PC-9 (cell line): ENCODE measurements around the gene RTP5. TPM values are rescaled to one million over a fixed set of nuclear protein-coding genes. Genes with fewer than 3 reads are reported as not detected.

Source experiments
- BruUV-seq: library from RNA; stranded (reverse); fragments of 400-500 nt; replicated peaks from 2 replicates; lab custom pipeline; 2021; lab: Mats Ljungman, UMichigan
- CTCF ChIA-PET: fragments of 300-600 bp; sonication (Branson Sonifier 250); formaldehyde crosslinking; loops from one replicate; lab custom pipeline; 2022; ENCODE audit warnings: antibody characterized with exemption; lab: Charles Lee
- POLR2A ChIA-PET: fragments of 300-600 bp; sonication (Branson Sonifier 250); formaldehyde crosslinking; loops from one replicate; lab custom pipeline; 2022; ENCODE audit warnings: antibody characterized with exemption; ENCODE audit not compliant: unreplicated experiment; lab: Charles Lee
- DNase-seq, 2 experiments: peaks; one replicate each; pipeline versions ENCODE4 v3.0.0 to v3.0.0-alpha.2; 2015 to 2022; ENCODE audit warnings: mixed read lengths in 1 of 2
- H2AFZ ChIP-seq: fragments of 200-600 bp; sonication (generic); 2 replicates; pipeline ENCODE4 v1.8.1; 2017; ENCODE audit warnings: antibody characterized with exemption
- H3F3A ChIP-seq: fragments of 200-600 bp; sonication (generic); 2 replicates; pipeline ENCODE4 v1.8.1; 2017; ENCODE audit warnings: antibody characterized with exemption, mild to moderate bottlenecking, low read depth; ENCODE audit not compliant: insufficient read depth
- H3K27ac ChIP-seq: fragments of 200-600 bp; sonication (generic); 2 replicates; pipeline ENCODE4 v1.6.1; 2016; ENCODE audit warnings: mixed run types
- H3K27me3 ChIP-seq: fragments of 200-600 bp; sonication (generic); 2 replicates; pipeline ENCODE4 v1.6.1; 2016; ENCODE audit warnings: low read depth, mixed run types; ENCODE audit not compliant: insufficient read depth
- H3K36me3 ChIP-seq: fragments of 200-600 bp; sonication (generic); 2 replicates; pipeline ENCODE4 v1.6.1; 2016; ENCODE audit warnings: low read depth, mixed run types
- H3K4me1 ChIP-seq: fragments of 200-600 bp; sonication (generic); replicated peaks from 2 replicates; pipeline ENCODE4 v1.6.1; 2016; ENCODE audit warnings: mixed run types; ENCODE audit not compliant: insufficient read depth
- H3K4me2 ChIP-seq: fragments of 200-600 bp; sonication (generic); 2 replicates; pipeline ENCODE4 v1.6.1; 2017; ENCODE audit warnings: mixed run types
- H3K4me3 ChIP-seq: fragments of 200-600 bp; sonication (generic); 2 replicates; pipeline ENCODE4 v1.6.1; 2016; ENCODE audit warnings: mixed run types
- H3K79me2 ChIP-seq: fragments of 200-600 bp; sonication (generic); 2 replicates; pipeline ENCODE4 v1.6.1; 2017; ENCODE audit warnings: low read depth, mixed run types
- H3K9me2 ChIP-seq: fragments of 200-600 bp; sonication (generic); 2 replicates; pipeline ENCODE4 v1.8.1; 2017; ENCODE audit warnings: mild to moderate bottlenecking; ENCODE audit not compliant: insufficient read depth
- H3K9me3 ChIP-seq: fragments of 200-600 bp; sonication (generic); 2 replicates; pipeline ENCODE4 v1.8.1; 2016; ENCODE audit warnings: low read depth; ENCODE audit not compliant: insufficient read depth
- H4K20me1 ChIP-seq: fragments of 200-600 bp; sonication (generic); 2 replicates; pipeline ENCODE4 v1.8.1; 2017; ENCODE audit not compliant: insufficient read depth
- CTCF ChIP-seq: fragments of 200-600 bp; sonication (generic); conservative IDR thresholded peaks from 2 replicates; pipeline ENCODE4 v1.6.1; 2017; ENCODE audit warnings: mixed run types, antibody characterized with exemption, mild to moderate bottlenecking, moderate library complexity
- EZH2 ChIP-seq: fragments of 200-600 bp; sonication (generic); IDR thresholded peaks from 2 replicates; pipeline ENCODE4 v1.8.0; 2017; ENCODE audit warnings: antibody characterized with exemption, low read depth
- intact Hi-C: fragments of 100-400 bp; cut with micrococcal nuclease; formaldehyde crosslinking; loops from one replicate; pipeline ENCODE4 v1.10.0; 2022; ENCODE audit not compliant: unreplicated experiment
- total RNA-seq: library from RNA; stranded (reverse); gene quantifications from 2 replicates; pipeline ENCODE4 v1.2.3, GENCODE V29; 2021

RTP5 gene
- total RNA-seq, 1 experiment from 2014 or later, result not detected

GRCh38 chr2:241876528-241877196 lies 7.1 kb downstream of the RTP5 start:
- Histone ChIP-seq H3K9me3 (no peaks in the 10 kb centered on the region), H3F3A (peaks cover 8% of the 10 kb centered on the region; the same call in 1 of the 2 replicates), H3K27me3 (peaks cover 8% of the 10 kb centered on the region), H3K4me1 (no peaks in the 10 kb centered on the region), H3K36me3 (no peaks in the 10 kb centered on the region), H3K9me2 (no peaks in the 10 kb centered on the region), H3K4me2 (no peak overlapping the region), H3K27ac (no peak overlapping the region), H2AFZ (no peak overlapping the region), H4K20me1 (no peaks in the 10 kb centered on the region), H3K4me3 (no peak overlapping the region), H3K79me2 (no peaks in the 10 kb centered on the region)
- CTCF ChIA-PET, result interaction anchor here (0.6 to 0.9 kb wide), 3 partner anchors 163 to 193 kb away, joined by 3 to 4 read pairs (median 3); partner anchors contain the start of gene DTYMK
- POLR2A ChIA-PET, result no interaction called here
- no peak for DNase-seq
- intact Hi-C loops, result loop anchor here (5.0 to 10.0 kb wide), 2 partner anchors 142 to 1024 kb away; partner anchors contain the start of gene D2HGDH
- no TSS peak for BruUV-seq
- TF ChIP-seq EZH2 (no peak), CTCF (no peak)

- POLR2A ChIA-PET, result no interaction called here
- Histone ChIP-seq H3K4me1 (peaks cover 5% of the 10 kb centered on the region), H3K9me2 (no peaks in the 10 kb centered on the region), H4K20me1 (no peaks in the 10 kb centered on the region), H3F3A (peaks cover 12% of the 10 kb centered on the region; the same call in 1 of the 2 replicates), H3K4me3 (no peak overlapping the region), H3K79me2 (no peaks in the 10 kb centered on the region), H3K27ac (no peak overlapping the region), H2AFZ (no peak overlapping the region), H3K4me2 (no peak overlapping the region), H3K36me3 (no peaks in the 10 kb centered on the region), H3K27me3 (peaks cover 5% of the 10 kb centered on the region; the same call in 1 of the 2 replicates), H3K9me3 (no peaks in the 10 kb centered on the region)
- DNase-seq, result no peak
- TF ChIP-seq CTCF (no peak), EZH2 (no peak)
- CTCF ChIA-PET, result interaction anchor here (0.6 to 0.9 kb wide), 3 partner anchors 163 to 194 kb away, joined by 3 to 4 read pairs (median 3); partner anchors contain the start of gene DTYMK
- BruUV-seq, result no TSS peak
- intact Hi-C loops, result loop anchor here (5.0 to 10.0 kb wide), 2 partner anchors 142 to 1025 kb away; partner anchors contain the start of gene D2HGDH
These were observed 7.7 kb downstream of the RTP5 start for GRCh38 chr2:241877197-241877685.

GRCh38 chr2:241877989-241878970 lies 8.8 kb downstream of the RTP5 start:
- peak in 1 of 2 experiments; percentile 88 for DNase-seq
- ChIA-PET CTCF (interaction anchor here (0.5 to 1.2 kb wide), 14 partner anchors 10 to 760 kb away, joined by 3 to 10 read pairs (median 4); partner anchors contain the start of genes DTYMK, GAL3ST2 and ING5), POLR2A (interaction anchor here (0.6 kb wide), 1 partner anchor 452 kb away, joined by 3 read pairs; no protein-coding TSS in a partner anchor)
- Histone ChIP-seq H3K36me3 (no peaks in the 10 kb centered on the region), H4K20me1 (no peaks in the 10 kb centered on the region), H3K9me3 (no peaks in the 10 kb centered on the region), H3K79me2 (no peaks in the 10 kb centered on the region), H3K27me3 (no peaks in the 10 kb centered on the region), H3F3A (peaks cover 12% of the 10 kb centered on the region; the same call in 1 of the 2 replicates), H3K4me1 (peaks cover 5% of the 10 kb centered on the region), H3K9me2 (no peaks in the 10 kb centered on the region), H3K4me3 (no peak overlapping the region), H2AFZ (no peak overlapping the region), H3K27ac (no peak overlapping the region), H3K4me2 (no peak overlapping the region)
- intact Hi-C loops, result loop anchor here (1.0 to 10.0 kb wide), 3 partner anchors 143 to 1026 kb away; partner anchors contain the start of gene D2HGDH
- TF ChIP-seq EZH2 (no peak), CTCF (peak; percentile 79)
- BruUV-seq, result no TSS peak
